Natural killer cell (primary cell): ENCODE results near the gene ROBO3. TPM values are rescaled to one million over a fixed set of nuclear protein-coding genes. Genes with fewer than 3 reads are reported as not detected.

Source experiments
- ATAC-seq, 3 donors: fragments of 150-1000 bp in 2 of 3; fragments of 200-7000 bp in 1 of 3; cut with Tn5 transposase; 1 replicate in 1 of 3; 2 replicates in 2 of 3; pipeline ENCODE4 v1.10.0; 2021; ENCODE audit warnings: mild to moderate bottlenecking in 2 of 3, moderate library complexity in 2 of 3
- DNase-seq, 2 donors: peaks; one replicate each; pipeline versions ENCODE4 v3.0.0 to v3.0.0-alpha.2; 2013 to 2021; ENCODE audit warnings: mixed read lengths in 1 of 2
- H3K27ac ChIP-seq: one replicate; pipeline ENCODE4 v1.5.1; 2013; ENCODE audit warnings: mild to moderate bottlenecking, low read length
- H3K27me3 ChIP-seq: one replicate; pipeline ENCODE4 v1.6.1; 2013; ENCODE audit warnings: low read length; ENCODE audit not compliant: control insufficient read depth, insufficient read depth
- H3K36me3 ChIP-seq: one replicate; pipeline ENCODE4 v1.6.1; 2013; ENCODE audit warnings: low read length; ENCODE audit not compliant: control insufficient read depth, insufficient read depth
- H3K4me1 ChIP-seq: one replicate; pipeline ENCODE4 v1.6.1; 2013; ENCODE audit warnings: low read length; ENCODE audit not compliant: control insufficient read depth, insufficient read depth
- H3K4me3 ChIP-seq: one replicate; pipeline ENCODE4 v1.5.1; 2013; ENCODE audit warnings: low read length
- H3K9me3 ChIP-seq: one replicate; pipeline ENCODE4 v1.6.1; 2013; ENCODE audit warnings: low read length; ENCODE audit not compliant: control insufficient read depth, insufficient read depth
- H3K27ac Mint-ChIP-seq, 2 donors: one replicate each; pipeline ENCODE4 v1.8.0; 2022; ENCODE audit warnings: mild to moderate bottlenecking in 2 of 2, mixed read lengths in 2 of 2, moderate library complexity in 1 of 2
- H3K27me3 Mint-ChIP-seq, 2 donors: one replicate each; pipeline ENCODE4 v1.8.0; 2022; ENCODE audit warnings: low read depth in 2 of 2, mixed read lengths in 2 of 2
- H3K36me3 Mint-ChIP-seq: one replicate; pipeline ENCODE4 v1.8.0; 2022; ENCODE audit warnings: mixed read lengths
- H3K4me1 Mint-ChIP-seq, 2 donors: one replicate each; pipeline ENCODE4 v1.8.0; 2022; ENCODE audit warnings: mixed read lengths in 2 of 2
- H3K4me3 Mint-ChIP-seq: one replicate; pipeline ENCODE4 v1.8.0; 2022; ENCODE audit warnings: mild to moderate bottlenecking, moderate library complexity, mixed read lengths
- H3K9me3 Mint-ChIP-seq, 2 donors: one replicate each; pipeline ENCODE4 v1.8.0; 2022; ENCODE audit warnings: mixed read lengths in 2 of 2
- CTCF ChIP-seq: fragments of 200-600 bp; IDR thresholded peaks from one replicate; pipeline ENCODE4 v1.8.0; 2022; ENCODE audit warnings: antibody characterized with exemption
- WGBS: methylation state at CpG from one replicate; pipeline ENCODE4 v1.1.7; 2013; ENCODE audit warnings: missing lambda C conversion rate; ENCODE audit not compliant: insufficient coverage; 5-methylcytosine and 5-hydroxymethylcytosine counted together
- intact Hi-C: fragments of 100-400 bp; cut with micrococcal nuclease; formaldehyde crosslinking; loops from one replicate; pipeline ENCODE4 v1.14.2; 2022
- total RNA-seq, 4 donors: library from RNA; stranded (reverse); fragments of 120-200 nt in 1 of 4; gene quantifications; one replicate each; pipeline versions ENCODE4 v1.2.3 to v1.2.4, GENCODE V29; 2013 to 2022

Gene ROBO3
- total RNA-seq, 3 donors from 2014 or later (not counting 1 experiment from before 2014, with no cell fraction given), result 16.9 to 23.8 (median 22.7) TPM

GRCh38 chr11:124823512-124824376, 41.5 kb upstream of the ROBO3 start:
- intact Hi-C loops, result no loop called here
- no peaks in the 10 kb centered on the region for H3K4me1 ChIP-seq
- no peak overlapping the region for H3K27ac ChIP-seq
- 88% methylated on average over 8 of the region's 8 CpGs for WGBS
- DNase-seq (no peak), ATAC-seq (no peak)
- no peaks in the 10 kb centered on the region for H3K27me3 ChIP-seq
- Mint-ChIP-seq H3K4me3 (no peak overlapping the region), H3K27ac (no peak overlapping the region), H3K36me3 (no peaks in the 10 kb centered on the region), H3K27me3 (peaks cover 17 to 63% of the 10 kb centered on the region in 2 donors), H3K9me3 (no peaks in the 10 kb centered on the region), H3K4me1 (no peaks in the 10 kb centered on the region)
- H3K9me3 ChIP-seq, result no peaks in the 10 kb centered on the region
- H3K4me3 ChIP-seq, result no peak overlapping the region
- H3K36me3 ChIP-seq, result no peaks in the 10 kb centered on the region
- no peak for TF ChIP-seq CTCF

GRCh38 chr11:124825876-124826275, 39.4 kb upstream of the ROBO3 start:
- H3K9me3 Mint-ChIP-seq, result no peaks in the 10 kb centered on the region
- intact Hi-C loops, result no loop called here

GRCh38 chr11:124829986-124830385, 35.2 kb upstream of the ROBO3 start:
- ATAC-seq, result no peak
- 97% methylated on average over 3 of the region's 3 CpGs for WGBS
- no peaks in the 10 kb centered on the region for H3K9me3 Mint-ChIP-seq
- no peak overlapping the region for H3K4me3 Mint-ChIP-seq
- TF ChIP-seq CTCF, result no peak
- Histone ChIP-seq H3K4me1 (no peaks in the 10 kb centered on the region), H3K27ac (no peak overlapping the region), H3K4me3 (no peak overlapping the region), H3K36me3 (no peaks in the 10 kb centered on the region), H3K27me3 (no peaks in the 10 kb centered on the region), H3K9me3 (no peaks in the 10 kb centered on the region)
- intact Hi-C loops, result loop anchor here (10.0 kb wide), 1 partner anchor 65 kb away; the partner anchor contains the start of gene ESAM
- H3K36me3 Mint-ChIP-seq, result no peaks in the 10 kb centered on the region
- peaks cover 24 to 36% of the 10 kb centered on the region in 2 donors for H3K27me3 Mint-ChIP-seq
- H3K4me1 Mint-ChIP-seq, result no peaks in the 10 kb centered on the region
- no peak for DNase-seq
- no peak overlapping the region for H3K27ac Mint-ChIP-seq

More at GRCh38 chr11:124825876-124826275, 39.4 kb upstream of the ROBO3 start:
- Mint-ChIP-seq H3K36me3 (no peaks in the 10 kb centered on the region), H3K4me1 (no peaks in the 10 kb centered on the region), H3K27ac (no peak overlapping the region), H3K27me3 (peaks cover 21 to 56% of the 10 kb centered on the region in 2 donors), H3K4me3 (no peak overlapping the region)
- 77% methylated on average over 3 of the region's 3 CpGs for WGBS
- H3K4me1 ChIP-seq, result no peaks in the 10 kb centered on the region
- DNase-seq (no peak), ATAC-seq (no peak)
- H3K27me3 ChIP-seq, result no peaks in the 10 kb centered on the region
- H3K4me3 ChIP-seq, result no peak overlapping the region
- no peaks in the 10 kb centered on the region for H3K9me3 ChIP-seq
- no peak for TF ChIP-seq CTCF
- no peak overlapping the region for H3K27ac ChIP-seq
- H3K36me3 ChIP-seq, result no peaks in the 10 kb centered on the region
